HG03460 (cell line): ENCODE results near the gene GSKIP.
"Not testable (repeated sequence)": the region's sequence is repeated elsewhere in the genome, so short reads cannot be mapped to it uniquely, and the experiment has no call there.

Experiments
- ATAC-seq: cut with Tn5 transposase; IDR thresholded peaks from one replicate; pipeline ENCODE4 v1.9.1; 2021; ENCODE audit not compliant: unreplicated experiment

GSKIP gene, protein sequence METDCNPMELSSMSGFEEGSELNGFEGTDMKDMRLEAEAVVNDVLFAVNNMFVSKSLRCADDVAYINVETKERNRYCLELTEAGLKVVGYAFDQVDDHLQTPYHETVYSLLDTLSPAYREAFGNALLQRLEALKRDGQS

DNA sequence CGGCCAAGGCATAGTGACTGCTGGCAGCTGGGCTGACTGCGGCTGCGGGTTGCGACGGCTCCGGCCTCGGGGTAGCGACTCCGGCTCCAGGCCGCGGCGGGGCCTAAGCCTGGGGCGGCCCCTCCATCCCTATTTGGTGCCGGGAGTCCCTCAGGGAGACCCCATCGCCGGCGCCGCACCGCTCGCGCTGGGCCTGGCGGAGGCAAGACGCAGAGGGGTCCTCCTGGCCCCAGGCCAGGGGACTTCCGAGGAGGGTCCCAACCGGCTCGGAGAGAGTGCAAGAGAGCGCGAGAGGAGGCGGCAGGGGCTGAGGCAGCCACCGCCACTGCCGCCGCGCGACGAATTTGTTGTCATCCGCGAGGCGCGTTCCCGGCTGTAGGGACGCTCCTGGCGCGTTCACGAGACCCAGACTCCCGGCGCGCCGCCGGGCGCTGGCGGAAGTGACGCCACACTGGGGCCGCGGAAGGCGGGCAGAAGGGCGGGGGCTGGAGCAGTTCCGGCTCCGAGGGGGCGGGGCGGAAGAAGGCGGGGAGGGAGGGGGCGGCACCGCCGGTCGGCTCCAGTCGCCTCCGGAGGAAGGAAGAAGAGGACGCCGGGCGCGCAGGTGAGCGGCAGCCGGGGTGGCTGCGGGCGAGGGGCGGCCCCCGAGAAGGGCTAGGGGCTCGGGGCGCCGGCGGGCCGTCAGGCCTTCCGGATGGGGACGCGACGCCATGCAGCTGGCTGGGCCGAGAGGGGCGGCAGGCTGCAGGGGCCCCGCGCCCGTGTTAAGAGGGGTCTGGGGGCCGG lies at the start of gene GSKIP, which contains the start of gene ATG2B:
Gene GSKIP (plus strand): TSS at position 562 of the 786 bp plus-strand sequence. CDS start 18,722 bp downstream, outside the sequence.
Gene ATG2B (minus strand): TSS at position 377 of the 786 bp plus-strand sequence. CDS start 365 bp downstream, at position 12.
- peak; percentile 72 for ATAC-seq

DNA sequence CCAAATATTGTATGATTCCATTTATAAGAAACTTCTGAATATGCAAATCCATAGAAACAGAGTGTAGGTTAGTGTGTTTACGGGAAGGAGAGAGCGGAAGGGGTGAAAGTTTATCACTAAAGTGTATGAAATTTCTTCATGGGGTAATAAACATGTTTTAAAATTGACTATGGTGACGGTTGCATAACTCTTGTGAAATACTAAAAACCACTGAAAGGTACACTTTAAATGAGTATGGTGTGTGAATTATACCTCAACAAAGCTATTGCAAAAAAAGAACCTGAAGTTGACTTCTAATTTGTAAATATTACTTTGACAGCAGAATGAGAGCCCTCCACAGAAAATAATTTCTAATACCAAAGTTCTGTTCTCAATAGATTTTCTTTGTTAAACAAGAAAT lies 47.2 kb upstream of the GSKIP start:
- no peak for ATAC-seq

DNA sequence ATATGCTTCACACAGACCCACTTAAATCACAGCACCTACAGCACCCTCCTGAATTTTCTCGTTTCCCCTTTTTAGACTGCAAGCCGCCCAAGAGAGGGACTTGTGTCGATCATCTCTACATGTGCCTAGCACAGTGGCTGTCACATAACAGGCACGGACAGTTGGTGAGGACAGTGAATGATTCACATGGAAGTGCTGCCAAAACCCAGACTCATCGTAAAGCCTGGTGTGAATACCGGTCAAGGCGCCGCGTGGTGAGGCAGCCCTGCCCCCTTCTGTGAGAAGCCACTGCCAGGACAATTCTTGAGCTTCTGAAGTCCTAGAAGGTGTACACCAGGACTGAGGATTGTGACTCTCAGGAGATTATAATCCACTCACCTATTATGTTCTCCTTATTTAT lies 44.5 kb upstream of the GSKIP start:
- no peak for ATAC-seq

DNA sequence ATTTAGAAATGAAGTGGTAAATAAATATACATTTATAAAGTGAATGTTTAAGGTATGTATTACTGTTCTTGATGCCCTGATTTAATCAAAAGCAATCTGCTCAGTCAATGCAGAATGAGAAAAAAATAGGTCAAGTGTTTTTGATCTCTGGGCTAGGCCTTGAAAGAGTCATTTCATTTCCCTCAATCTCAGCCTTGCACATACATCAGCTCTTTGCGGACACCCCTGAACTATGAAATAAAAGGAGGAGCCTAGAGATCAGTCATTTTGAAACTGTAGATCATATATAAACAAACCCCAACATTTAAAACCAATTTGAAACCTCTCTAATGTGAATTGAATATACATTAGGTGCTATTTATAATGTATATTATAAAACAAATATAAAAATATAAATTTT lies 42.7 kb upstream of the GSKIP start:
- no peak for ATAC-seq

DNA sequence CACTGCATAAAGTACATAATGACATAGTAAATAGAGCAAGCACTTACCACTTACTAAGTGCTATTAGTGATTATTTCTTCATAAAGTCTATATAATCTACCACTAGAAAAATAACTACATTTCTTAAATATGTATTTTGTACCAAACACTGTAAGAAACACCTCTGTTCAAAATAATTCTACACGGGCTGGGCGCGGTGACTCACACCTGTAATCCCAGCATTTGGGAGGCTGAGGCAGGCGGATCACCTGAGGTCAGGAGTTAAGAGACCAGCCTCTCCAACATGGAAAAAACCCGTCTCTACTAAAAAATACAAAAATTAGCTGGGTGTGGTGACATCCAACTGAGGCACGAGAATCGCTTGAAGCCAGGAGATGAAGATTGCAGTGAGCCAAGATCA lies 39.1 kb upstream of the GSKIP start:
- no peak for ATAC-seq

DNA sequence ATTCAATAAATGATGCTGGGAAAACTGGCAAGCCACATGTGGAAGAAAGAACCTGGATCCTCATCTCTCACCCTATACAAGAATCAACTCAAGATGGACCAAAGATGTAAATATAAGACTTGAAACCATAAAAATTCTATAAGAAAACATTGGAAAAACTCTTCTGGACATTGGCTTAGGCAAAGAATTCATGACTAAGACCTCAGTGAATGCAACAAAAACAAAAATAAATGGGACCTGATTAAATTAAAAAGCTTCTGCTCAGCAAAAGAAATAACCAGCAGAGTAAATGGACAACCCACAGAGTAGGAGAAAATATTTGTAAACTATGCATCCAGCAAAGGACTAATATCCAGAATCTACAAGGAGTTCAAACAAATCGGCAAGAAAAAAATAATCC lies 24.8 kb upstream of the GSKIP start:
- no peak for ATAC-seq

DNA sequence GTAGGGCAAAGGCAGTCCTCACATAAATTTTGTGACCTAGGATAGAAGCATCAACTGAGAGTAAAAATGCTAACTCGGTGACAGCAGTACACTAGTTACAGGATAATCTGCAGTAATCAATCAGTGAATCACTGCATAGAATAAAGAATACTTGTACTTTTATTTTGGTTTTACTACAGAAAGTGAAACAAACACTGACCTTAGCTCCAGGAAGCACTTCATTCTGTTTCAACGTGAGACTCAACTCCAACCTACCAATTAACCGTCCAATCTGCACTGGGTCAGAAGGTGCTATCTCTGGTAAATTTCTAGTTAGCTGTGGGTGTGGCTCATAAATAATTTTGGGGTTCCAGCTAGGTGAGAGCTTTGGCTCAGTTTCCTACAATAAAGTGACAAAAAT lies 22.0 kb upstream of the GSKIP start:
- ATAC-seq: no peak

DNA sequence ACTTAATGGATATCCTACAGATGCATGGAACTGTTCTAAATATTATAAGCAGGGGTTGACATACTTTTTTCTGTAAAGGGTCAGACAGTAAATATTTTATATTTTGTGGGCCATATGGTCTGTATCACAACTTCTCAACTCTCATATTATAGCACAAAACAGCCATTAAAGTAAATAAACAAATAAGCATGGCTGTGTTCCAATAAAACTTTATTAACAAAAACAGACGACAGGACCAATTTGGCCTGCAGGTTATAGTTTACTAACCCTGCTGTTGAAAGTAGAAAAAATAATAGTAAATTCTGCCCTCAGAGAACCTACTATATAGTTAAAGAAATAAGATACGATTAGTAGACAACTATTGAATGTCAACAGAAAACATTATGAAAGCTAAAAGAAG lies 17.7 kb upstream of the GSKIP start:
- no peak for ATAC-seq

DNA sequence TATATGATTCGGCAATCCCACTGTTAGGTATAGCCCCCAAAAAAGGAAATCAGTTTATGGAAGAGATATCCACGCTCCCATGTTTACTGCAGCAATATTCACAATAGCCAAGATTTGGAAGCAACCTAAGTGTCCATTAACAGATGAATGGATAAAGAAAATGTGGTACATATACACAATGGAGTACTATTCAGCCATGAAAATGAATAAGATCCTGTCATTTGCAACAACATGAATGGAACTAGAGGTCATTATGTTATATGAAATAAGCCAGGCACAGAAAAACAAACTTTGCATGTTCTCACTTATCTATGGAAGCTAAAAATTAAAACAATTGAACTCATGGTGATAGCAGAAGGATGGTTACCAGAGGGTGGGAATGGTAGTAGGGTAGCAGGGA lies 15.4 kb upstream of the GSKIP start:
- ATAC-seq: not testable (repeated sequence)

DNA sequence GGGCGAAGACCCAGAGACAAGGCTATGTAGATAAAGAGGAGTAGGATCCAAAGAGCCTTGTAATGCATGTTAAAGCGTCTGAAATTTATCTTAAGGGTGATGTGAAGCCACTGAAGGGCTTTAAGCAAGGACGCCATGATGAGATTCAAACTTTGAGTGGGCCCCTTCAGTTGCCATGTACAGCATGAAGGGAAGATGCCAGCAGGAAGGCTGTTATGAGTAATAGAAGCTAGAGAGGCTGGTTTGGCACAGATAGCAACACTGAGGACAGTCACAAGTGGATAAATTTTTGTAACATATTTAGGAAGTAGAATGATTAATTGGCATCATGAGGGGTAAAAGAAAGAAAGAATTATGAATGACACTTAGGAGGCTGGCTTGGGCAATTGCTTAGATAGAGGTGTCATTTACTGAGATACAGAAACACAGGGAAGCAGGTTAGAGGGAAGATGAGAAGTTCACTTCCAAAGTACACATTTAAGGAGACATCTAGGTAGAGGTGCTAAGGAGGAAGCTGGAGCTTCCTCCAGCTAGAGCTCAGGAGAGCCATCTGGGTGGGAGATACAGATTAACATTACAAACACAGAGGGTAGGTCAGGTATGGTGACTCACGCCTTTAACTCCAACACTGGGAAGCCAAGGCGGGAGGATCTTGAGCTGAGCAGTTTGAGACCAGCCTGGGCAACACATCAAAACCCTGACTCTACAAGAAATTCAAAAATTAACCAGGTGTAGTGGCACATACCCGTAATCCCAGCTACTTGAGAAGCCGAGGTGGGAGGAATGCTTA lies 13.8 kb upstream of the GSKIP start:
- ATAC-seq: no peak

DNA sequence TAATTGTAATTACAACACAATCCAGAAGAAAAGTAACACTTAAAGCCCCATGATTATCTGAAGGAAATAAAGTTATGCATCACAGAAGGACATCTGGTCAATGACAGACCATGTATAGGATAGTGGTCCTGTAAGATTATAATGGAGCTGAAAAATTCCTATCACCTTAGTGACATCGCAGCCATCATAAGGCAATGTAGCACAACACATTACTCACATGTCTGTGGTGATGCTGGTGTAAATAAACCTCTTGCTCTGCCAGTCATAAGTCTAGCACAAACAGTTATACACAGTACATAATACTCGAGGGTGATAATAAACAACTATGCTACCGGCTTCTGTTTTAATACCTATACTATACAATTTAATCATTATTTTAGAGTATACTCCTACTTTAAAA lies 11.3 kb upstream of the GSKIP start:
- ATAC-seq: no peak

DNA sequence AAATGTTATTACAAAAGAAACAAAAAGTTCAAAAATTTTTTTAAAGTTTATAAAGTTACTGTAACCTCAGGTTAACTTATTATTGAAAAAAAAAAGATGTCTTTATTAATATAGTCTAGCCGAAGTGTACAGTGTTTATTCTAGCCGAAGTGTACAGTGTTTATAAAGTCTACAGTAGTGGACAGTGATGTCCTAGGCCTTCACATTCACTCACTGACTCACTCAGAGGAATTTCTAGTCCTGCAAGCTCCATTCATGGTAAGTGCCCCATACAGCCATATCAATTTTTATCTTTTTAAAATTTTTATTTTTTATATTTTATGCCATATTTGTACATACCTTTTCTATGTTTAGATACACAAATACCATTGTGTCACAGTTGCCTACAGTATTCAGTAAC lies 10.6 kb upstream of the GSKIP start:
- no peak for ATAC-seq

DNA sequence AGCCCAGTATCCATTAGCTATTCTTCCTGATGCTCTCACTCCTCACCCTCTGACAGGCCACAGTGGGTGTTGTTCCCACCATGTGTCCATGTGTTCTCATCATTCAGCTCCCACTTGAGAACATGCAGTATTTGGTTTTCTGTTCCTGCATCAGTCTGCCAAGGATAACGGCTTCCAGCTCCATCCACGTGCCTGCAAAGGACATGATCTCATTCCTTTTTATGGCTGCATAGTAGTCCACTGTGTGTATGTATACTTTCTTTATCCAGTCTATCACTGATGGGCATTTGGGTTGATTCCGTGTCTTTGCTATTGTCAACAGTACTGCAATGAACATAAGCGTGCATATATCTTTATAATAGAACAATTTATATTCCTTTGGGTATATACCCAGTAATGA lies 9.1 kb upstream of the GSKIP start:
- no peak for ATAC-seq

DNA sequence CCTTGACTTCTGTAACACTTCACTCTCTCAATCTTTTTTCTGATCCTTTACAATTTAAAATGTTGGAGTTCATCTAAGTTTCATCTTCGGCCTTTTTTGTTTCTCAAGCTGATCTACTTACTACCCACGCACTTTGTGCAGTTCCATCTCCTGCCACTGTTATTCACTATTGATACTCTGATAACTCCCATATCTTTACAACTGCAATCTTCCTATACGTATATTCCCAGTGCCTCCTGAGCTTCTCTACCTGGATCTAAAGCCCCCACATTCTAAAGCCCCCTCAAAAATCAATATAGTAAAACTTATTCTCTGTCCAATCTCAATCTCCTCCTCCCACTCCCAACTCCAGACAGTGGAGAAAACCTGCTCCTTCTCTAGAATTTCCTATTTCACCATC lies 6.1 kb upstream of the GSKIP start:
- ATAC-seq: no peak

DNA sequence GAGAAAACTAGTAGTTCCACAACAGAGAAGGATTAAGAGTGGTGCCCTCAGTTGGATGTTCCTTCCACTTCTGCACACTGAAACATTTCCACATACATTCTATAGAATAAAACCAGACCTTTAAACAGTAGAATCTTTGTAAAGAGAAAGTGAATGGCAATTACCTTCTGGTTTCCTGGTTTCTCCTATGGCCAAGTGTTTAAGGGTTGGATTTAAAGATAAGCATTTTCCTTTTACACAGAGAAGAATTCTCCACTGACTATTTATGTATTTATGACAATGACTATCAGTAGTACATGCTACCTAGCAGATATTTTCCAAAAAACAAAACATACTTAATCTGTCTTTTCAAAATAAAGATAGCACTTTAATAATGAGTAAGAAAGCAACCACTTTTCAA lies 3.4 kb upstream of the GSKIP start:
- no peak for ATAC-seq

DNA sequence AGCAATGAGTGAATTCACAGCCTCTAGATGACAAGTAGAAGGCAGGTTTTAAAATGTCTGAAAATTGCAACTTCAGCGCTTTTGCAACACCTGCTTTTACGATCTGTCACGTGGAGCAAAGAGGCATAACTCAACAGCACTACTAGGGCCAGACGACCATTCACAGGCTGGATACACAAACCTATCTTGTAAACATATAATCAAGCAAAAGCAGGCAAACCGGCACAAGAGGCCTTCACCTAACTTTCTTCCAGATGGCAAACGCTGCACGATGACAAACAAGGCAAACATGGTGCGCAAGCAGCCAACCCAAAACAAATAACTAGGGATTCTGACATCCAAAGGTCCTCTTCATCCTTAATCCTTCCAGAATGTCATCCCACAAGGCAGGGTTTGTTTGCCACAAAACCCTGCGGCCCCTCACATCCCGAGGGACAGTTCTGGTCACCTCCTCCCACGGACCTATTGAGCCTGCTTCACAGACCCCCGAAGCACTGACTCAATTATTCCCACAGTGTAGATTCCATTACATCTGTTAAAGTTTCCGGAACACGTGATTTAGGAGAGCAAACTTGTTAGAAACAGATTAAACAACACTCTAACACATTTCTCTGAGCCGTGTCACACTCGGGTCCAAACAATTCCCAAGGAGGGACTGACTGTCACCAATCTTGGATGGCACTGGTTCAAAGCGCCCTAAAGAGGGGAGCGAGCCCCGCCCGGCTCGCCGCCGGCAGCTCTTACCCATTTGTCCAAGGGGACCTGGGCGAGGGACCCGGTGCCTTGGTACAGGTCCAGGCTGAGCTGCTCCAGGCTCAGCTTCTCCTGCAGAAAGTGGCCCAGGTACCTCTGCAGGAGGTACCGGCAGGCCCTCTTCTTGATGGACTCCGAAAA lies 1.0 kb upstream of the GSKIP start:
- peak; percentile 21 for ATAC-seq

DNA sequence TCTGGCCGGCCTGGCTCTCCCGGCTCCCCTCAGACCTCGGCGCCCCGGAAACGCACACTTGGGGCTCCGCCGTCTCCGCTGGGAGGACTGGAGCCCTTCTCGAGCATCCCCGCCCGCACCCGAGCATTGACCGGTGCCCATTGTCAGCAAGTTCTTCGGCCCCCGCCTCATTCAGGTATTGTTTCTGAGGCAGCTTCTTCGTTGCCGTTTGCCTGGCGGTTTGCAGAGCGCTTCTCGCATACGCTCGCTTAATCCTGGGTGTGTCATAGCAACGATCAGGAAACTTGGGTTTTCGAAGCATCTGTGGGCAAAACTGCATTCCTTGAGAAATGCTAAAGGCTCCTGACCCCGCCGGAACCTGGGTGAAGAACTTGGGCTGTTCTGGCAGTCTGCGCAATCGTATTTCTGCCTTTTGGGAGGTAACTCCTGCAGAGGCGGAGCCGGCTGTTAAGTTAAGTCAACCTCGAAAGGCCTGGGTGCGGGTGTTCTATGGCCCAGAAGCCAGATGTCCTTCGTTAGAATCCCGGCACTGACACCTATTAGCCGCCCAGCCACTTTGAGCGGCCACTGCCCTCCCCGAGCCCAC lies 518 bp downstream of the GSKIP start:
- ATAC-seq: peak; percentile 14

DNA sequence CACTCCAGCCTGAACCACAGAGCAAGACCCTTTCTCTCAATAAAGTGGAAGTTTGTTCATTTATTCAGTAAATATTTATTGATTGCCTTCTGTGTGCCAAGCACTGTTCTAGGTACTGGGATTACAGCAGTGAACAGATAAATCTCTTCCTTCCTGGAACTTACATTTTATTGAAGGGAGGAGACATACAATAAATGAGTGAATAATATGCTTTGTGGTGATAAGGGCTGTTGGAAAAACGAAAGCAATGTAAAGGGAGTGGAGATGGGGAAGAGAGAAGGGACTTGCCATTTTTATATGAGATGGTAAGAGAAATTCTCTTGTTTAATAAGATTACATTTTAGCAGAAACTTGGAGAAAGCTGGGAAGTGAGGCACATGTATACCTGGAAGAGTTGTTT lies 1.6 kb downstream of the GSKIP start:
- no peak for ATAC-seq

DNA sequence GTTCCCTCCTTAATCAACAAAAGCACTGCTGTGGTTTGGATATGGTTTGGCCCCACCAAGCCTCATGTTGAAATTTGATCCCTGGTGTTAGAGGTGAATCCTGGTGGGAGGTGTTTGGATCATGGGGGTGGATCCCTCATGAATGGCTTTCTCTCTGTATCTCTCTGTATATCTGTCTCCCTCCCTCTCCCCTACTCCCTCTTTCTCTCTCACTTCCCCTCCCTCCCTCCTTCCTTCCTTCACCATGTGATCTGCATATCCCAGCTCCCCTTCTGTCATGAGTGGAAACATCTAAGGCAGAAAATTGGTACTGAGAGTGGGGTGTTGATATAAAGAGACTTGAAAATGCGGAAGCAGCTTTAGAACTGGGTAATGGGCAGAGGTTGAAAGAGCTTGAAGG lies 5.2 kb downstream of the GSKIP start:
- ATAC-seq: no peak

DNA sequence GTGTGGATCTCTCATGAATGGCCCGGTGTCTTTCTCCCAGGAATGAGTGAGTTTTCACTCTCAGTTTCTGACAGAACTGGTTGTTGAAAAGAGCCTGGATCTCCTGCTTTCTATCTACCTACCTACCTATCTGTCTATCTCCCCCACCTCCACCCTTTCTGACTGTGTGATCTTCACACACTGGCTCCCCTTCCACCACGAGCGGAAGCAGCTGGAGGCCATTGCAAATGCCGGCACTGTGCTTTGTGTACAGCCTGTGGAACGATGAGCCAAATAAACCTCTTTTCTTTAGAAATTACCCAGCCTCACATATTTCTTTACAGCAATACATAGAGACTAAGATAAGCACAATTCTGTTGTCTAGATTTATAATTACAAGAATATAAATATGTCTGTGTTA lies 7.2 kb downstream of the GSKIP start:
- no peak for ATAC-seq

DNA sequence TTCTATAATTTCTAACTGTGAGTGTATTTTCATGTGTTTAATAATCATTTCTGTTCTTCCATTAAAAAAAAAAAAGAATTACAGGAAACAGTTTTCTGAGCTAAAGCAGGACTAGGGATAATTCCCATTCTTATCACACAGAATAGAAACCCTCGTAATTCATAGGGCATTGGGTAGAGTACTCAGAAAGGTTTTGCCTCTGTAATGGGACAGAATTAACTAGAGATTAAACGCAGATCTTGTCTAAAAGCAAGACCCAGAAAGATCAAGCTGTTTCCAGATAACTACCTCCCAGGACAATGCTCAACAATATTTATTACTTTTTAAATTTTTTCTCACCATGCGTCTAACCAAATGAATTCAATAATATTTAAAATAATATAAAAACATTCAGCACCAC lies 10.2 kb downstream of the GSKIP start:
- ATAC-seq: no peak
